HG02943 (cell line): ENCODE data around the gene KLF11.
A peak's percentile ranks its signal among the peaks of the same experiment; 100 is the strongest.

Experiments
- ATAC-seq: cut with Tn5 transposase; IDR thresholded peaks from one replicate; pipeline ENCODE4 v1.9.1; 2021; ENCODE audit warnings: mild to moderate bottlenecking, low read depth, moderate library complexity; ENCODE audit not compliant: unreplicated experiment

The KLF11 gene

DNA sequence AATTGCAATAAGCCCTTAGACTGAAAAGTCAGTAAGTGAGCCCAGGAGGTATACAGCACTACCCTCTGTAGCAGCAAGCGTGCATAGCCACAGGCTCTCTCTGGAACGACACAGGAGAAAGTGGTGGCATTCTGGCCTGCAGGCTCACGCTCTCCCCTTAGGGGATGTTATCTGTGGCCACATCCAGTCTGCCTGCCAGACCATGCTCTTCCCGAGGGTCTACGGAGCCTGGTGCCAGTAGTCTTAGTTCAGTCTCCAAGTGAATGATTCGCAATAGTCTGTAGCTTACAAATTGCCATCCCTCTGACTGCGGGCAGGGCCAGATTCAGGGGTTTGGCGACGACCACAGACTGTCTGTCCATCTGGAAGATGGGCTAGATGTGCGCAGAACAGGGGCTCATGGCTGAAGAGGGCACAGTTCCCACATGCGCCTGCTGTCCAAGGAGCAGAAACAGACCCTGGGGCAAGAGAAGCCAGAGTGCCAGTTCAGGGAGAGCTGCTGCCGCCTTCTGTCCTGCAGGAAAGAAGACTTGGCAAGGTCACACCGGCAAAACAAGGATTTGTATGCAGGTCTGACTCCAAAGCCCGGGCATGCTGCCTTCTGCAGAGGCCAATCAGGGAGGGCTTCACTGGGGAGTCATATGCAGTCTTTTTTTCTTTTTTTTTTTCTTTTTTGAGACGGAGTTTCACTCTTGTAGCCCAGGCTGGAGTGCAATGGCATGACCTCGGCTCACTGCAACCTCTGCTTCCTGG lies 3.5 kb upstream of the KLF11 start:
- ATAC-seq = no peak

DNA sequence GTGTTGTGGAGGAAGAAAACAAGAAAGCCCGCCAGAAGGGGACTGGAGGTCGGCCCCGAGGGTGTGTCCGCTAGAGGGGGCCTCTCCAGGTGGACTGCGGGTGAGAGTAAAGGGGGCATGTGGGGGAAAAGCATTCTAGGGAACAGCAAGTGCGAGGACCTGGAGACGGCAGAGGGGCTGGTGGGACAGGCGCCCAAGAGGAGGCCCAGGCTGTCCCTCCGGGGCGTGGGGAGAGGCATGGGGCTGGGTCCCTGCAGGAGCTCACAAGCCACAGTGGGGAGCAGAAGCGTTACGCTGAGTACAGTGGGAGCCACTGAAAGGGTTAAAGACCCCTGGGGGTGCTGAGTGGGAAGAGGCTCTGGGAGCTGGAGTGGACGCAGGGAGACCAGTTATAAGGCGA lies 1.6 kb upstream of the KLF11 start:
- no peak for ATAC-seq

DNA sequence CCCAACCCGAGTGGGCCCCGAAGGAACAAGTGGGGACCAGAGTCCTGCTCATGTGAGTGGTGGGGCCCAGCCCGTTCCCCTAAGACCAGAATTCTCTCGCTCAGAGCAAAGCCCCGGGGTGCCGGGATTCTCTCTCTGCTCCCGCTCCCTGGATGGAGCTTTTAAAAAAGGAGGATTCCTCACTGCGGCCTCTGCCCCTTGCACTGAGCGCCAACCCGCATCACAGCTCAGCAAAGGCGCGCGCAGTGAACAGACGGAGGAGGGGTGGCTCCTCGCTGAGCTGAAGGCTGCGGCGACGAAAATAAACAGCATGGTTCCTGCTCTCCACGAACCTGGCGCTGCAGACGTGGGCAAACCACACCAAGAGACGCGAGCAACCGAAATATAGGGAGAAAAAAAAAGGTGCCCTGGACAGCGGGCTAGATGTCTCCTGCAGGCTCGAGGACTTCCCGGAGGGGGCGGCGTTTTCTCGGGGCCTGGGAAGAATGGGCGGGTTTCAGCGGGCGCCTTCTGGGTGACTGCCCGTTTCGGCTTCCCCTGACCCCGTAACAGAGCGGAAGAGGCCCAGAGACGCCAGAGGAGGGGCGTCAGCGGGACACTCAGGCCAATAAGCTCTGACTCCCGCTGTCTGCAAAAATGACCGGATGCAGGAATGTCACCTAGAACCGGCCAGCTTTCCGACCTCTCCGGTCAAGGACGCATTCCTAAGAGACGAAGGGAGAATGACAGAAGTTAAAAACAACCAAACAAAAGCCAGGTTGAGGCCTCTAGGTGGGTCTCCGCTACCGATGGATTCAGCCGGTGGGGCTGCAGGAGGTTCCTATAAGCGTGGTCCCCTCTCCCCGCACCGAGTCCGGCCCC lies 819 bp upstream of the KLF11 start:
- ATAC-seq = no peak

DNA sequence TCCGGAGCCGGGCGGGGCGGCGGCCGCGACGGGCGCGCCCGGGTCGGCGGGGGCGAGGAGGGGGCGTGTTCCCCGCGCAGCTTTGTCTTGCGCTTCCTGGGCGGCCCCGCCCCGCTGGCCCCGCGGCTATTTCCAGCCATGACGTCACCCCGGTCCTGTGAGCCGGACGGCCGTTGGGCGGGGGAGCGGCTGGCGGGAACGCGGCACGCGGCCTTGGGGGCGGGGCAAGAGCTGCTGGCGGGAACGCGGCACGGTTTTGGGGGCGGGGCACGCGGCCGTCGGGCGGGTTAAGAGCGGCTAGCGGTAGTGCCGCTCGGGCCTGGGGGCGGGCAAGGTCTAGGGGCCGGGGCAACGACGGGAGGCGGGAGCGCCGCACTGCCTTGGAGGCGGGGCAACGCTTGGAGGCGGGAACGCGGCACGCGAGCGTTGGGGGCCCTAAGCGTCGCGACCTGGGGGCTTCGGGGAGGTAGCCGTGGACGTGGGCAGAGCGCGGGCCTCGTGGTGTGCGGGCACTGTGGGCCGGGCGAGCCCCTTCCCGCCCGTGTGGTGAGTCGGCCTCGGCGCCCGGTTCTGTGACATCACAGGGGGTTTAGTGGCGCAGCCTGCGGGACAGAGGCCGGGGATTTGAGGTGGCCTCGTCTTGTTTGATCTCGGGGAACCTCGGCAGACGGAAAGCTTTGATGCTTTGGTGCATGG lies 704 bp downstream of the KLF11 start:
- peak; percentile 50 for ATAC-seq

DNA sequence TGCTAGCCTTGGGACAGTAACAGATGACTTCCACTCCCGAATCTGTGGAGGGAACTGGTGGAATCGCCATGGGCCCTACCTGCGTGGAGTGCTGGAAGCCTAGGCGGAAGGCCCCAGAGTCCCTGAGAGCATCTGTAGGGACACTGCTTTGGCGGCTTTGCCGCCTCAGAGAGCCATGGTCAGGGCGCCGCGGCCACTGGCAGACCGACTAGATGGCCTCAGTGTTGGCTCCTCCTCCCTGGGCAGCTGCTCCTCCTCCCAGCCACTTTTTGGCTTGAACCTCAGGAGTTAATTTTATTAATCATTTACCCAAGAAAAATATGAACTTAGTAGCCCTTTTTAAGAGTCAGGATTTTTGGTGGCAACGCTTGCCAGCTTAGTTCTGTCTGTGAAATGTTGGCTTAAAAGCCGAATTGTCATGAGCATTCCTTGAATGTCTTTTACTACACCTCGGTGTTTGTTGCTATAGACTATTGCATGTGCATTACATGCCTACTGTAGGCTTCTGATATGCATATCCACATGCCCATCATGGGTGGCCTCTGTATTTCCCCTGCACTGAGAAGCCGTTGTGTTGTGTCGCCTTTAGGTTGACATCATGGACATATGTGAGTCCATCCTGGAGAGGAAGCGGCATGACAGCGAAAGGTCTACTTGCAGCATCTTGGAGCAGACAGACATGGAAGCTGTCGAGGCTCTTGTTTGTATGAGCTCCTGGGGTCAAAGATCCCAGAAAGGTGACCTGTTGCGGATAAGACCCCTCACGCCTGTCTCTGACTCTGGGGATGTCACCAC lies 2.4 kb downstream of the KLF11 start:
- no peak for ATAC-seq

DNA sequence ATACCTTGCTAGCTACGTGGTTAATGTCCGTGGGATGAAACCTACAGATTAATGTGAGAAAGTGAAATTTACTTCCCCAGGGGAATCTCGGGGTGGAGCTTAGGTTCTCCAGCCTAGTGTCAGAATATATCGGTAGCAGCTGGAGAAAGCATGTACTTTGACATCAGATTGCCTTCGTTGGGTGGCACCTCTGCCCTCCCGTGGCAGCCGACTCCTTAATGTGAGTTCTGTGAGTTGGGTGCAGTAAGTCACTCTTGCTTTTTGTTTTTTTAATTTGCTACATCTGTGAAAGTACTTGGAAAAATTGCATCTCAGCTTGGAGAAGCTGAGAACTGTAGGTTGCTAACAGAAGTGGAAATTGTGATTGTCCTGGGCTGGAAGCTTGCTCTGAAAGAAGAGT lies 3.6 kb downstream of the KLF11 start:
- no peak for ATAC-seq

DNA sequence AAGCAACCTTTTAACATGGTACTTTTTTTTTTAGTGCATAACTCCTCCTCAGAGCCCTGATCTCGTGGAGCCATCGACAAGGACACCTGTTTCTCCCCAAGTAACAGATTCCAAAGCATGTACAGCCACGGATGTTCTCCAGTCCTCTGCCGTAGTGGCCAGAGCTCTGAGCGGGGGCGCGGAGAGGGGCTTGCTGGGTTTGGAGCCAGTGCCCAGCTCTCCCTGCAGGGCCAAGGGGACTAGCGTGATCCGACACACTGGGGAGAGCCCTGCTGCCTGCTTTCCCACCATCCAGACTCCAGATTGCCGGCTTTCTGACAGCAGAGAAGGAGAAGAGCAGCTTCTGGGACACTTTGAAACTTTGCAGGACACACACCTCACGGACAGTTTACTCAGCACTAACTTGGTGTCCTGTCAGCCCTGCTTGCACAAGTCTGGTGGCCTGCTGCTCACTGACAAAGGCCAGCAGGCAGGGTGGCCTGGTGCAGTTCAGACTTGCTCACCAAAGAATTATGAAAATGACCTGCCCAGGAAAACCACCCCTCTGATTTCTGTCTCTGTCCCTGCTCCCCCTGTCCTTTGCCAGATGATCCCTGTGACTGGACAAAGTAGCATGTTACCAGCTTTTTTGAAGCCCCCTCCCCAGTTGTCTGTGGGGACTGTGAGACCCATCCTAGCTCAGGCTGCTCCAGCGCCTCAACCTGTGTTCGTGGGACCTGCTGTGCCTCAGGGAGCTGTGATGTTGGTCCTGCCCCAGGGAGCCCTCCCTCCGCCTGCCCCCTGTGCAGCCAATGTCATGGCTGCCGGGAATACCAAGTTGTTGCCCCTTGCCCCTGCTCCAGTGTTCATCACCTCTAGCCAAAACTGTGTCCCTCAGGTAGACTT lies 4.5 kb downstream of the KLF11 start:
- no peak for ATAC-seq

DNA sequence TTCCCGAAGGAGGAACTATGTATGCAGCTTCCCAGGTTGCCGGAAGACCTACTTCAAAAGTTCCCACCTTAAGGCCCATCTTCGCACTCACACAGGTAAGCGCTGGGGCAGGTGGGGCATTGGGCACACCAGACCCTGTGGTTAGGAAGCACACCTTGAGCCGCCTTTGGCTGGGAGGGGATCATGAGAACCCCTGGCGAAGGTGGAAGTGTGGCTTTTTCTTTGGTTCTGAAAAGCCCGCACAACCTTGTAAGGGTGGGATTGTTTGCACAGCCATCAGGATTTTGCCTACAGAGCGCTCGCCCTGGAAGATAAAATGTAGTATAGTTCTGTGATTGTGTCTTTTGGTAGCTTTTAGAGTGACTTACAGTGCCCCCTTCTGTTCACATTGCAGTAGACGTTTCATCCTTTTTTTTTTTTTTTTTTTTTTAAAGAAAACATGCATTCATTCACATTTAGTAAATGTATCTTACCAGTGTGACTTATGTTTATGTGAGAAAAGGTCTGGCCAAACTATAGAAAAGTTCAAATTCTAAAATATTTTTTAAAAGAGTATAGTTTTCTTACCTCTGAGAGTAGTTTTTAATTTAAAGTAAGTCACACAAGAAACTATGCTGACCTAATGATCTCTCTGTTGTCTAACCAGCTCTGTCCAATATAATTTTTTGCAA lies 5.3 kb downstream of the KLF11 start:
- no peak for ATAC-seq

DNA sequence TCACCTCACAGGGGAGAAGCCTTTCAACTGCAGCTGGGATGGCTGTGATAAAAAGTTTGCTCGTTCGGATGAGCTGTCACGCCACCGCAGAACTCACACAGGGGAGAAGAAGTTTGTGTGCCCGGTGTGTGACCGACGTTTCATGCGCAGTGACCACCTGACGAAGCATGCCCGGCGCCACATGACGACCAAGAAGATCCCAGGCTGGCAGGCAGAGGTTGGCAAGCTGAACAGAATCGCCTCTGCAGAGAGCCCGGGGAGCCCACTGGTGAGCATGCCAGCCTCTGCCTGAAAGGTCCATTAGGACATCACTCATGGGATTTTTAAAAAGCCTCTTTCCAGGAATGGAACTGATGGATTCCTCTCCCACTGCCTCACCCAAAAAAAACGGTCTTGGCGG lies 8.9 kb downstream of the KLF11 start:
- no peak for ATAC-seq

DNA sequence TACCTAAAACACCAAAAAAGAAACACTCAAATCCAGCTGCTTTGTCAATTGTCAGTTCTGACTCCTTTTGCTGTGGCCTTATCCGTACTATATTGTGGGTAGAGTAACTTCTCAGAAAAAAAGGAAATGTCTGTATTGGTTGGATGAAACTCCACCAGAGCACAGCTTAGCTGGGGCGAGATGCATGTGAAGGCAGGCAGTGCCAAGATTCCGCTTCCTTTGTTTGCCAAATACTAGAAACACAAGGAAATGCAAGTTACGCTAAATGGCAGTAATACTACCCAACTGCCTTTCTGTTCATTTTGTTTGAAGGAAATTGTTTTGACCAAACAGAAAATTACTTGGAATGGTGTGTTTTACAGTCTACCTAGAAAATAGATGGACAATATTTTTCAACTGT lies 10.0 kb downstream of the KLF11 start:
- ATAC-seq = no peak

DNA sequence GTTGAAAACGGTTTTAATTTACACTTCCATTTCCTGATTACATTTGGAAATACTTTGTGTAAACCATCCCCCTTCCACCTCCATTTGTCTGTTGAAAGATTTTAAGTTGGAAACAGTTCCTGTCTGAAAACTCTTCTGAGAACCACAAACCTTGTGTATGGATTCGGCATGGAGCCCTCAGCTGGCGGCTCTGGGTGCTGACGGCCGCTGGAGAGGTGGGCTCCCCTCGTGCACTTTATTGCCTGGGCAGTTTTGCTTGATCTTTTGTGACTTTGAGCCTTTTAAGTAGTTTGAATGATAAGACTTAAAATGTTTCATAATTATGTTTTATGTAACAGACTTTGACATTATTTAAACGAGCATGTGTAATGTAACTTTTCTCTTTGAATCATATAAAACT lies 11.1 kb downstream of the KLF11 start:
- no peak for ATAC-seq

DNA sequence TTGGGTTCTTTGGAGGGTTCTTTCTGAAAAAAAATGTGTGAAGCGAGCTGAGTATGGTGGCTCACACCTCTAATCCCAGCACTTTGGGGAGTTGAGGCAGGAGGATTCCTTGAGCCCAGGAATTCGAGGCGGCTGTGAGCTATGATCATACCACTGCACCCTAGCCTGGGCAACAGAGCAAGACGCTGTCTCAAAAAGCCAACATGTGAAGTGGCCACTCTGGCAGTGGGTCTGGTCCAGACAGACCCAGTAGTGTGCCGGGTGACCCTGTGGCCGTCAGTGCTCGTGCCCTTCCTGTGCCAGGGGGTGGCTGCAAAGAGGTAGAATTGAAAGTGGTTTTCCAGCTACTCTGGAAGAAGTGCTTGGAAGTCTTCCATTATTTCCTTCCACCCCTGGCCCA lies 11.6 kb downstream of the KLF11 start:
- ATAC-seq = no peak

DNA sequence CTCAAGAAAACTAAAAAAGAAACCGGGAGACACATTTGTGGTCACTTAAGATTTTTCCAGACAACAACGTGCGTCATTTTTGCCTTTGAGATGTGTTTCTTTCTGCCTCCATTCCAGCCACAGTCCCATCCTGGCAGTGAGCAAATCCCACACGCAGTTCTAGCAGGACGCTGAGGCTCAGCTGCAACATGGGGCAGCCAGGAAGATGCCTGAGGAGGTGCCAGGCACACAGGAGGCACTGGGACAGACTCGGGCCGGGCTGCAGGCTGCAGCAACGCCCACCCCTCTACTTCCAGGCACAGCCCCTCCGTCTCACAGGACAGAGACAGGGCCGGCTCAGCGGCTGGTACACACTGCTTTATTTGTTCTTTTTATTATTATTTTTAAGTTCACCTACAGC lies 13.1 kb downstream of the KLF11 start:
- no peak for ATAC-seq

DNA sequence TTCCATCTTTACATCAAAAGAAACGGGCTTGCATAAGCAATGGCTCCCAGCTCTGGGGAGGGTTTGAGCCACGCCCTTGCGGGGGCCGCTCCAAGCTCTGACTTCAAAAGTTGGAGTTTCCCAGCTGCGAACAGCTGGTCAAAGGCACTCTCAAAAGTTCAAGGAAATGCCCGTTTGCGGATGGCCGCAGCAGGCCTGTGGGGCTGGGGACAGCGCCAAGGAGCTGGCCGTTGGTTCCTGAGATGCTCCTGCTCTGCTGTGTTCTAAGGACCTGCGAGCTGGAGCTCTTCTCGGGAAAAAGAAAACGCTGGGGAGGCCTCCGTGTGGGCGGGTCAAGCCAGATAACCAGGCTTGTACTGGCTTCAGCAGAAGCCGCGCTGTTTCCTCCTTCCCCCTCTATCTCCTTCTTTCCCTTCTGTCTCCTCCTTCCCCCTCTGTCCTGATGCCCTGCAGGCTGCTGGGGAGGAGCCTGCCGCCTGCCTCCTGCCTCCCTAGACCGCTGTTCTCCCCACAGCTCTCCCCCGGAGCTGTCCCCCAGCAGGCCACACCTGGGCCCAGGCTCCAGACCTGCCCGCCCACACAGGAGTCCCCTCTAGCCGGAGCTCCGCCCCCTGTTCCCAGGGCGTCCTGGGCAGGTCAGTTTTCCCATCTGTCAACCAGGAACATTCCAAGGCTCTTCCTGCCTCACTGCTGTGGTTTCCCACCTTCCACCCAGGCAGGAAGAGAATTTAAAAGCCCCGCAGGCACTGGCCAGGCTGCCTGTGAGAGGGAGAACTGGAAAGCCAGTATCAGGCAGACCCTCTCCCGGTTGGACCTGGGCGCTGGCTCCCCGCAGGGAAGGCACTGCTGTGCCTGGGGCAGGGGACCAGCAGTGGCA lies 14.1 kb downstream of the KLF11 start:
- no peak for ATAC-seq

DNA sequence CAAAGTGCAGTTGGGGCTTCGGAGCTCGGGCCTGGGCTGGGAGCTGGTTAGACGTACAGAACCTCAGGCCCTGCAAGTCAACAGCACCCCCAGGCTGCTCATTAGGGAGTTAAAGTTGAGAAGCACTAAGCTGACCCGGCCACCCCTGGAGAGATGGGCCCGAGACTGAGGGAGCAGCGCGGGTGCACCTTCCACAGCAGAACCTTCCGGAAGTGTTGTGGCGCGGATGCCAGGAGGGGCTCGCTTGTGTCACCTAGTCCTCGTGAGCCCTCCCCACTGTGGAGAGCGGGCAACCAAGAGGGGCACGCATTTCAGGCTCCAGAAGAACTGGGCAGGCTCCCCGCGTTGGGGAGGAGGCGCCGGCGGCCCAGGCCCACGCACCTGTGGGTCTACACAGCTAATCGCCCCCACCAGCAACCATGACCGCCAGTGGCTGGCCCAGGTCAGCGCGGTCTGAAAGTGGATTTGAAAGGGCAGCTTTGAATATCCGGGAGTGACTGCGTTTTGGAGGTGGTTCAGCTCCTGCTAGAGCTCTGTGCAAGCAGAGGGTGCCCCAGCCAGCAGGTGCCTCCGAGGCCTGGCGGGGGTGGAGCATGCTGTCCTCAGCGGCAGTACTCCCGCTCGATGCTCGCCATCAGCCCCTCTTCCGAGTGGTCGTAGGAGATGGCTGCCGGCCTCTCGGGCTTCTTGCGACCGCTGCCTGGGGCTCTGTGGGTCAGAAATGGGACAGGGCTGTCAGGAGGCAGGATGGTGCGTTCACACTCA lies 15.1 kb downstream of the KLF11 start:
- no peak for ATAC-seq

DNA sequence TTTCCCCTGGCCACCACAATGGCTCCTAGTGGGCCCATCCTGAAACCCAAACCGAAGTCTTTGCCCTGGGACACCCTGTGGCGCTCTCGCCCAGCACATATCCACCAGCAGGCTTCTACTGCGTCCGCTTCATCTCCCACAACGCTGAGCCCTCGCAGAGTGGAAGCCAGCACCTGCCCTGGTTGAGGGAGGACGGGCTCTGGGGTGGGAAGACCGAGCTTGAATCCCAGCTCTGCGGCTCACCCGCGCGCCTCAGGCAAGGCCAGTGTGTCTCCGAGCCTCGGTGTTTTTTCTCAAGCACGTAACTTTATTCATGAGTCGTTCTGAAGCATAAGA lies 15.6 kb downstream of the KLF11 start:
- no peak for ATAC-seq

DNA sequence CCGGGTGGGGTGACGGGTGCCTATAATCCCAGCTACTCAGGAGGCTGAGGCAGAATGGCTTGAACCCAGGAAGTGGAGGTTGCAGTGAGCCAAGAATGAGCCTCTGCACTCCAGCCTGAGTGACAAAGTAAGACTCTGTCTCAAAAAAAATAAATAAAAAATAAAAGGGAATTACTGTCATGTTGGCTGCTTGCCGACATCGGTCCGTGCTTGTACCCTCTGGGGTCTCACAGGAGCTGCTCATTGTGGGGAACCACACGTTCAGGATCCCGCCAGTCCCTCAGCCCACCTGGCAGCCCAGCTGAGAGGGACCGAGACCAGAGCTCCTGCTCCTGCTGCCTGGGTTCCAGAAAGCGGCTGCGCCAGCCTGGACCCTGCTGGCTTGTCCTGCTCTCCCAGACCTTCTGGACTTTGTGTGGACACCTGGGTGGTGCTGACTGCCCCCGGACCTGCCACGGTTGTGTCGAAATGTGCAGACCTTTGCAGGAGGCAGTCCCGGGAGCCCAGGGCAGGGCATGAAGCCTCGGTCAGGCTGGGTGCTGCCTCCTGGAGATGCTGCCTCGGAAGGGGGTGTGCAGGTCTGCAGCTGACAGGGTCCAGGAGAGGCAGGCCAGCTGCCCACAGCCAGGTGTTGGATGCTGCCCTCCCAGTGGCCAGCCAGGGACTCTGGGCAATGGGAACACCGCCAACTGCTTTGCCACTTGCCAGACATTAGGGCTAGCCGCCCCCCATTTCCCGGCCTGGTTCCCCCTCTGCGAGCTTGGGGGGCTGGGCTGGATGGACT lies 16.4 kb downstream of the KLF11 start:
- no peak for ATAC-seq
